ENCODE results near the gene CYB561.

CYB561 gene

GRCh38 chr17:63405741-63406261 is 40.3 kb downstream of the CYB561 start:
- H3K36me3 Mint-ChIP-seq (ENCODE audit: low read depth) = peaks cover 17% of the 10 kb centered on the region
- no peak overlapping the region for H3K27ac Mint-ChIP-seq
- peak; percentile 53 for TF ChIP-seq CTCF (IDR thresholded peaks at IDR 0.05)
- peaks cover 12% of the 10 kb centered on the region for H3K4me1 Mint-ChIP-seq
- H3K9me3 Mint-ChIP-seq = no peaks in the 10 kb centered on the region
- no peaks in the 10 kb centered on the region for H3K27me3 Mint-ChIP-seq (ENCODE audit: low read depth, poor library complexity)
- H3K4me3 Mint-ChIP-seq = no peak overlapping the region
- no peak for DNase-seq

GRCh38 chr17:63405020-63405419 is 41.1 kb downstream of the CYB561 start:
- Mint-ChIP-seq H3K4me1 (peaks cover 12% of the 10 kb centered on the region), H3K27me3 (ENCODE audit: low read depth, poor library complexity) (no peaks in the 10 kb centered on the region), H3K4me3 (no peak overlapping the region), H3K36me3 (ENCODE audit: low read depth) (peaks cover 18% of the 10 kb centered on the region), H3K9me3 (no peaks in the 10 kb centered on the region), H3K27ac (no peak overlapping the region)
- no peak for TF ChIP-seq CTCF (IDR thresholded peaks at IDR 0.05)
- no peak for DNase-seq

GRCh38 chr17:63402431-63403212 is 43.5 kb downstream of the CYB561 start:
- H3K27ac Mint-ChIP-seq = no peak overlapping the region
- no peaks in the 10 kb centered on the region for H3K27me3 Mint-ChIP-seq (ENCODE audit: low read depth, poor library complexity)
- DNase-seq = no peak
- H3K4me1 Mint-ChIP-seq = peaks cover 12% of the 10 kb centered on the region
- H3K36me3 Mint-ChIP-seq (ENCODE audit: low read depth) = peaks cover 29% of the 10 kb centered on the region
- no peak overlapping the region for H3K4me3 Mint-ChIP-seq
- no peaks in the 10 kb centered on the region for H3K9me3 Mint-ChIP-seq
- no peak for TF ChIP-seq CTCF (IDR thresholded peaks at IDR 0.05)

GRCh38 chr17:63399856-63400255 is 46.2 kb downstream of the CYB561 start:
- H3K4me1 Mint-ChIP-seq = no peaks in the 10 kb centered on the region
- no peak overlapping the region for H3K4me3 Mint-ChIP-seq
- no peaks in the 10 kb centered on the region for H3K9me3 Mint-ChIP-seq
- peaks cover 39% of the 10 kb centered on the region for H3K36me3 Mint-ChIP-seq (ENCODE audit: low read depth)
- H3K27me3 Mint-ChIP-seq (ENCODE audit: low read depth, poor library complexity) = peaks cover 2% of the 10 kb centered on the region
- no peak overlapping the region for H3K27ac Mint-ChIP-seq
- TF ChIP-seq CTCF (IDR thresholded peaks at IDR 0.05) = no peak
- DNase-seq = no peak

GRCh38 chr17:63399316-63399715 is 46.8 kb downstream of the CYB561 start:
- H3K36me3 Mint-ChIP-seq (ENCODE audit: low read depth) = peaks cover 45% of the 10 kb centered on the region
- no peaks in the 10 kb centered on the region for H3K9me3 Mint-ChIP-seq

More at GRCh38 chr17:63399316-63399715, 46.8 kb downstream of the CYB561 start:
- Mint-ChIP-seq H3K27me3 (ENCODE audit: low read depth, poor library complexity) (peaks cover 2% of the 10 kb centered on the region), H3K4me3 (no peak overlapping the region), H3K27ac (no peak overlapping the region), H3K4me1 (no peaks in the 10 kb centered on the region)
- no peak for DNase-seq
- no peak for TF ChIP-seq CTCF (IDR thresholded peaks at IDR 0.05)
